ENCODE data around the gene KLHDC4.

KLHDC4 gene

GRCh38 chr16:87658564-87659225, 107.1 kb downstream of the KLHDC4 start:
- DNase-seq (ENCODE audit: low read depth in 2 of 2): no peak
